ENCODE results near the gene GSTK1.

DNA sequence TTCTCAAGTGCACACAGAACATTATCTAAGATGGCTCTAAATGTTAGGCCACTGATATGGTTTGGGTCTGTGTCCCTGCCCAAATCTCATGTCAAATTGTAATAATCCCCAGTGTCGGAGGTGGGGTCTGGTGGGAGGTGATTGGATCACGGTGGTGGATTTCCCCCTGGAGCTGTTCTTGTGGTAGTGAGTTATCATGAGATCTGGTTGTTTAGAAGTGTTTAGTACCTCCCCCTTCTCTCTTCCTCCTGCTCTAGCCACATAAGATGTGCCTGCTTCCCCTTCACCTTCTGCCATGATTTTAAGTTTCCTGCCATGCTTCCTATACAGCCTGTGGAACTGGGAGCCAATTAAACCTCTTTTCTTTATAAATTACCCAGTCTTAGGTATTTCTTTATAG is 11.2 kb upstream of the GSTK1 start:
- TF ChIP-seq, protein P1, sequence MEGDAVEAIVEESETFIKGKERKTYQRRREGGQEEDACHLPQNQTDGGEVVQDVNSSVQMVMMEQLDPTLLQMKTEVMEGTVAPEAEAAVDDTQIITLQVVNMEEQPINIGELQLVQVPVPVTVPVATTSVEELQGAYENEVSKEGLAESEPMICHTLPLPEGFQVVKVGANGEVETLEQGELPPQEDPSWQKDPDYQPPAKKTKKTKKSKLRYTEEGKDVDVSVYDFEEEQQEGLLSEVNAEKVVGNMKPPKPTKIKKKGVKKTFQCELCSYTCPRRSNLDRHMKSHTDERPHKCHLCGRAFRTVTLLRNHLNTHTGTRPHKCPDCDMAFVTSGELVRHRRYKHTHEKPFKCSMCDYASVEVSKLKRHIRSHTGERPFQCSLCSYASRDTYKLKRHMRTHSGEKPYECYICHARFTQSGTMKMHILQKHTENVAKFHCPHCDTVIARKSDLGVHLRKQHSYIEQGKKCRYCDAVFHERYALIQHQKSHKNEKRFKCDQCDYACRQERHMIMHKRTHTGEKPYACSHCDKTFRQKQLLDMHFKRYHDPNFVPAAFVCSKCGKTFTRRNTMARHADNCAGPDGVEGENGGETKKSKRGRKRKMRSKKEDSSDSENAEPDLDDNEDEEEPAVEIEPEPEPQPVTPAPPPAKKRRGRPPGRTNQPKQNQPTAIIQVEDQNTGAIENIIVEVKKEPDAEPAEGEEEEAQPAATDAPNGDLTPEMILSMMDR (IDR thresholded peaks at IDR 0.05 in 2 of 3, conservative IDR thresholded peaks at IDR 0.05 in 1 of 3; ENCODE audit: control insufficient read depth in 2 of 3, extremely low read depth in 1 of 3, insufficient read depth in 1 of 3, low read depth in 3 of 3, low read length in 3 of 3), result no peak
- TF ChIP-seq SUZ12 (IDR thresholded peaks at IDR 0.05; ENCODE audit: unreplicated experiment) (no peak), ZNF24 (IDR thresholded peaks at IDR 0.05) (no peak), NFIC (IDR thresholded peaks at IDR 0.05; ENCODE audit: low read depth, low read length) (no peak), SP1 (IDR thresholded peaks at IDR 0.05; ENCODE audit: low read depth, low read length) (no peak), YY1 (IDR thresholded peaks at IDR 0.05; ENCODE audit: low read depth, low read length) (no peak), POLR2AphosphoS5 (IDR thresholded peaks at IDR 0.05; ENCODE audit: low read length) (no peak), SIX5 (IDR thresholded peaks at IDR 0.05; ENCODE audit: low read depth, low read length, severe bottlenecking) (no peak), MYC (IDR thresholded peaks at IDR 0.05; ENCODE audit: insufficient read depth, insufficient read length, insufficient replicate concordance, low read length, severe bottlenecking) (no peak), EZH2 (IDR thresholded peaks at IDR 0.05; ENCODE audit: borderline replicate concordance, control insufficient read depth, low read depth, low read length) (no peak), NR2C2 (IDR thresholded peaks at IDR 0.05; ENCODE audit: borderline replicate concordance, control insufficient read depth, insufficient read length, low read depth) (no peak)
- TF ChIP-seq, protein P2, sequence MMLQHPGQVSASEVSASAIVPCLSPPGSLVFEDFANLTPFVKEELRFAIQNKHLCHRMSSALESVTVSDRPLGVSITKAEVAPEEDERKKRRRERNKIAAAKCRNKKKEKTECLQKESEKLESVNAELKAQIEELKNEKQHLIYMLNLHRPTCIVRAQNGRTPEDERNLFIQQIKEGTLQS (IDR thresholded peaks at IDR 0.05; ENCODE audit: borderline replicate concordance, extremely low read depth, low read depth, low read length), result no peak
- TF ChIP-seq, protein P3, sequence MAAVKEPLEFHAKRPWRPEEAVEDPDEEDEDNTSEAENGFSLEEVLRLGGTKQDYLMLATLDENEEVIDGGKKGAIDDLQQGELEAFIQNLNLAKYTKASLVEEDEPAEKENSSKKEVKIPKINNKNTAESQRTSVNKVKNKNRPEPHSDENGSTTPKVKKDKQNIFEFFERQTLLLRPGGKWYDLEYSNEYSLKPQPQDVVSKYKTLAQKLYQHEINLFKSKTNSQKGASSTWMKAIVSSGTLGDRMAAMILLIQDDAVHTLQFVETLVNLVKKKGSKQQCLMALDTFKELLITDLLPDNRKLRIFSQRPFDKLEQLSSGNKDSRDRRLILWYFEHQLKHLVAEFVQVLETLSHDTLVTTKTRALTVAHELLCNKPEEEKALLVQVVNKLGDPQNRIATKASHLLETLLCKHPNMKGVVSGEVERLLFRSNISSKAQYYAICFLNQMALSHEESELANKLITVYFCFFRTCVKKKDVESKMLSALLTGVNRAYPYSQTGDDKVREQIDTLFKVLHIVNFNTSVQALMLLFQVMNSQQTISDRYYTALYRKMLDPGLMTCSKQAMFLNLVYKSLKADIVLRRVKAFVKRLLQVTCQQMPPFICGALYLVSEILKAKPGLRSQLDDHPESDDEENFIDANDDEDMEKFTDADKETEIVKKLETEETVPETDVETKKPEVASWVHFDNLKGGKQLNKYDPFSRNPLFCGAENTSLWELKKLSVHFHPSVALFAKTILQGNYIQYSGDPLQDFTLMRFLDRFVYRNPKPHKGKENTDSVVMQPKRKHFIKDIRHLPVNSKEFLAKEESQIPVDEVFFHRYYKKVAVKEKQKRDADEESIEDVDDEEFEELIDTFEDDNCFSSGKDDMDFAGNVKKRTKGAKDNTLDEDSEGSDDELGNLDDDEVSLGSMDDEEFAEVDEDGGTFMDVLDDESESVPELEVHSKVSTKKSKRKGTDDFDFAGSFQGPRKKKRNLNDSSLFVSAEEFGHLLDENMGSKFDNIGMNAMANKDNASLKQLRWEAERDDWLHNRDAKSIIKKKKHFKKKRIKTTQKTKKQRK (IDR thresholded peaks at IDR 0.05; ENCODE audit: low read depth, low read length), result no peak
- TF ChIP-seq, protein P4, sequence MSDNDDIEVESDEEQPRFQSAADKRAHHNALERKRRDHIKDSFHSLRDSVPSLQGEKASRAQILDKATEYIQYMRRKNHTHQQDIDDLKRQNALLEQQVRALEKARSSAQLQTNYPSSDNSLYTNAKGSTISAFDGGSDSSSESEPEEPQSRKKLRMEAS (IDR thresholded peaks at IDR 0.05; ENCODE audit: low read depth, low read length), result no peak
